Hepatocyte (in vitro differentiated cells): ENCODE measurements around the gene CFD.

Source experiments
- EZH2 ChIP-seq: fragments of 200-600 bp; sonication (generic); IDR thresholded peaks from 2 replicates; pipeline ENCODE4 v1.6.1; 2016; ENCODE audit warnings: antibody characterized with exemption, mild to moderate bottlenecking, borderline replicate concordance
- TF ChIP-seq, protein P1 (sequence below): fragments of 200-600 bp; sonication (generic); IDR thresholded peaks from 2 replicates; pipeline ENCODE4 v1.5.1; 2016; ENCODE audit warnings: antibody characterized with exemption, mild to moderate bottlenecking; ENCODE audit not compliant: poor library complexity

DNA sequence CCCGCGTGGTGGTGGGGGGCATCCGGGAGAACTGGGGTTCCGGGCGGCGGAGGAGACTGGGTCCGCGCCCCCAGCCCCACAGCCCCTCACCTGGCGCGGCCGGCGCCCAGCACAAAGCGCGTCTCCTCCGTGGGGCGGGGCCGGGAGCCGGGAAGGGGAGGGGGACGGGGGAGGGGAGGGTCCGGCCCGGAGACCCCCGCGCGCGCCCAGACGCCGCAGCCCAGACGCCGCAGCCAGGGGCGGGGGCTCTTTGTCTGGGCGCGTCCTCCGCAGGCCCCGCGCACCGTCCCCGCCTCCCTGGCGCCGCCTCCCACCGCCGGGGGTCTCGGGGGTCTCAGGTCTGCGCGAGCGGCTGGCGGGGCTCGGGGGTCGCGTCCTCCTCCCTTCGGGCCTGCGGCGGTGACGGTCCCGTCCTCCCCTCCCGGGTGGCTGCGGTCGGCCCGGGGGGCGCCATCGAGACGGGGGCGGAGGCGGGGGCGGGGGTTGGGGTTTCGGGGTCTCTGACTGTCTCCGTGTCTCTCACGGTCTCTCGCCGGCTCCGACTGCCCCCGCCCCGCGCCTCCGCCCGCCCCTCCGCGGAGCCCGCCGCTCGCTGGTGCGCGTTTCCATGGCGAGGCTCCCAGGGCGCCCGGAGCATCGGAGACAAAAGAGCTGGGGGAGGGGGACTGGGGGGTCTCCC, 37.5 kb upstream of the CFD start, which contains the start of gene PLPPR3:
- TF ChIP-seq, protein P1, sequence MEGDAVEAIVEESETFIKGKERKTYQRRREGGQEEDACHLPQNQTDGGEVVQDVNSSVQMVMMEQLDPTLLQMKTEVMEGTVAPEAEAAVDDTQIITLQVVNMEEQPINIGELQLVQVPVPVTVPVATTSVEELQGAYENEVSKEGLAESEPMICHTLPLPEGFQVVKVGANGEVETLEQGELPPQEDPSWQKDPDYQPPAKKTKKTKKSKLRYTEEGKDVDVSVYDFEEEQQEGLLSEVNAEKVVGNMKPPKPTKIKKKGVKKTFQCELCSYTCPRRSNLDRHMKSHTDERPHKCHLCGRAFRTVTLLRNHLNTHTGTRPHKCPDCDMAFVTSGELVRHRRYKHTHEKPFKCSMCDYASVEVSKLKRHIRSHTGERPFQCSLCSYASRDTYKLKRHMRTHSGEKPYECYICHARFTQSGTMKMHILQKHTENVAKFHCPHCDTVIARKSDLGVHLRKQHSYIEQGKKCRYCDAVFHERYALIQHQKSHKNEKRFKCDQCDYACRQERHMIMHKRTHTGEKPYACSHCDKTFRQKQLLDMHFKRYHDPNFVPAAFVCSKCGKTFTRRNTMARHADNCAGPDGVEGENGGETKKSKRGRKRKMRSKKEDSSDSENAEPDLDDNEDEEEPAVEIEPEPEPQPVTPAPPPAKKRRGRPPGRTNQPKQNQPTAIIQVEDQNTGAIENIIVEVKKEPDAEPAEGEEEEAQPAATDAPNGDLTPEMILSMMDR = no peak
- TF ChIP-seq EZH2 = no peak
